Left cardiac atrium (tissue), 4 donors: Measurements from ENCODE around the gene COL9A2. TPM values are rescaled to one million over a fixed set of nuclear protein-coding genes. Genes with fewer than 3 reads are reported as not detected.
A peak's percentile ranks its signal among the peaks of the same experiment; 100 is the strongest.
"Not testable (repeated sequence)": the region's sequence is repeated elsewhere in the genome, so short reads cannot be mapped to it uniquely, and the experiment has no call there.

Experiments
- ATAC-seq, 2 donors: fragments of 200-7000 bp; cut with Tn5 transposase; one replicate each; pipeline ENCODE4 v1.9.1; 2020; ENCODE audit warnings: mild to moderate bottlenecking in 2 of 2, moderate library complexity in 2 of 2
- DNase-seq: peaks from one replicate; pipeline ENCODE4 v3.0.0-alpha.2; 2020
- intact Hi-C, 2 donors: fragments of 100-400 bp; cut with DNase I; formaldehyde crosslinking; loops; one replicate each; pipeline versions ENCODE4 v1.14.1 to v1.15.1; 2022 to 2023
- total RNA-seq, 2 donors: library from RNA; stranded (reverse); fragmentation: NEBNext Ultra II Directional; extraction: Animal tissue kit (Norgen Biotek cat#: 25700); gene quantifications; one replicate each; pipeline ENCODE4 v1.2.1, GENCODE V29; 2021
- donor health status: DM: no; HTN: yes; CAD: no.
- donor health status: DM: no; HTN: yes; CAD: no; lungs with severe emphysema.
- donor health status: DM: yes; HTN: yes; CAD: no.
- donor health status: Dilated cardiomyopathy.

Gene COL9A2
- total RNA-seq, 2 donors from 2014 or later, result 0.53 to 1.2 TPM

- no peak for DNase-seq
- intact Hi-C loops, result no loop called here
- ATAC-seq, result no peak
Observed at GRCh38 chr1:40332695-40333094, 15.6 kb upstream of the COL9A2 start.

- DNase-seq, intact Hi-C loops, ATAC-seq: not testable (repeated sequence)
Observed at GRCh38 chr1:40331403-40331802, 14.3 kb upstream of the COL9A2 start.

- DNase-seq (no peak), ATAC-seq (no peak)
- intact Hi-C loops, result loop anchor here in 1 of 2 donors (5.0 kb wide), 1 partner anchor 167 kb away; no protein-coding TSS in a partner anchor
Observed at GRCh38 chr1:40318970-40319621, 2.0 kb upstream of the COL9A2 start.

DNA sequence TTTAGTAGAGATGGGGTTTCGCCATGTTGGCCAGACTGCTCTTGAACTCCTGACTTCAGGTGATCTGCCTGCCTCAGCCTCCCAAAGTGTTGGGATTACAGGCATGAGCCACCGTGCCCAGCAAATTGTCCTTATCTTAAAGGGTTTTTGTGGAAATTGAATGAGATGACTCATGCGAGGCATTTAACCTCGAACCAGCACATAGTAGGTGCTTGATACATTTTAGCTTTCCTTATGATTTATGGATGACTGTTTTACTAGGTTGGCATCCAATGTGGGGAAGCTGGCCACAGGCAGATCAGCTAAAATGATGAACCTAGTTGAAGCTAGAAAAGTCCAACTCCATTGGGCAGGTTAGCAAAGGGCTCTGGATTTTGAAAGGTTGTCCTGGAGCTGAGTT is 1.4 kb upstream of the COL9A2 start:
- intact Hi-C loops, result loop anchor here in 1 of 2 donors (5.0 kb wide), 1 partner anchor 166 kb away; no protein-coding TSS in a partner anchor
- ATAC-seq (no peak), DNase-seq (no peak)

- ATAC-seq, result no peak
- intact Hi-C loops, result loop anchor here in 1 of 2 donors (5.0 kb wide), 1 partner anchor 165 kb away; no protein-coding TSS in a partner anchor
- no peak for DNase-seq
Observed at GRCh38 chr1:40317394-40318074, 448 bp upstream of the COL9A2 start.

DNA sequence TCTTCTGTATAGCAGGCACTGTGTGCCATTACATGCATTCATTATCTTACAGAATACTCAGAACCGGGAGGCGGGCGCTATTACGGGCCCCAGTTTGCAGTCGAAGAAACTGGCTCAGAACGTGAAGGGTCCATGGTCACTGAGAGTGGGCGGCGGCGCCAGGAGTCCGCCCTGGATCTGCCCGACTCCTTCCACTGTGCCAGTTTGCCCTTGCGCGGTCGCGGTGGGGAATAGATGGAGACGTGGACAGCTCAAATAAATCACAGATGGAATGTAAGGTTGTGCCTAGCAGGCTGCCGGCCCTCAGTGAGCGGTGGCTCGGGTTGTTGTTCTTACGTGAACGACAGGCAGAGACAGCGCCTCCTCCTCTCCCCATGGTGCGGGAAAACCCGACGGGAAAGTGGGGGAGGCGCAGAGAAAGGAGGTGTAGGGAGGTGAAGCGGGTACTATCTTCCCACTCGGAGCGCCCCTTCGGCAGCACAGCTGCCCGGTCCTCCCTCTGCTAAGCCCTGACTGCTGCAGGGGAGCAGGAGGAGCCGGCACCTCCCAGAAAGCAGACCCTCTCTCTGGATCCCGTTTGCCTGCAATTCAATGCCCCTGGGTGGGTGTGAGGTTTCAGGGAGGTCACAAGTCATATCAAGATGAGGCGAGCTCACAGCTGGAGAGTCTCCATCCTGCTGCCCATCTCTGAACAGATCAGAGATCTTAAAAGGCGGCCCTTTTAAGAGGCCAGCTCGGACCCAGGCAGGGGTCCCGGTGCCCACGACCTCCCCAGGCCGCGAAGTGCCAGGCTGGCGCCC is 1.1 kb downstream of the COL9A2 start:
- intact Hi-C loops, result loop anchor here in 1 of 2 donors (5.0 kb wide), 1 partner anchor 164 kb away; no protein-coding TSS in a partner anchor
- DNase-seq (no peak), ATAC-seq (peak; percentile 14 to 27)

DNA sequence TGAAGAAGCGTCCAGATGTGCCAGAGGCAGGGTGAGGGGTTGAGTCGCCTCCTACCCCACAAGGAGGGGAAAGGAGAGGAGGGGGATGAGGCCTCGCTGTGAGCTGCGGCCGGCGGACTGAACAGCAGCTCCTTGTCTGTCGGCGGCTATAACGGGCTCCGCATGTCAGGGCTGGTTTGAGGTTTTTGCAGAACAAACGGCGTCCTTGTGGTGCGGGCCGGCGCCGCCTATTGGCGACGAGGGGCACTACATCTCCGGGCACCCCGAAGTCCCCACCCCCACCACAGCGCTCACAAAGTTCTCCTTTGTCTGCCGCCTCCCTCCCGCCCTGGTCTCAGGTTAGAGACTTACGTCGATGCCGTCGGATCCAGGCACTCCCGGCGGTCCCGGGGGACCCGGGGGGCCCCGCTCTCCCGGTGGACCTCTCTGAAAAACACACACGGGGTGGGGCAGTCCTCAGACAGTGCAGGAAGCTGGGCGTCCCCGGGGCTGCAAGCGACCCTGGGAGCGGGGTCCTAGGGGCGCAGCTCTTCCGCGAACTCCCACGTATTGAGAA is 1.8 kb downstream of the COL9A2 start:
- intact Hi-C loops, result loop anchor here in 1 of 2 donors (5.0 kb wide), 1 partner anchor 163 kb away; no protein-coding TSS in a partner anchor
- DNase-seq (peak; percentile 85), ATAC-seq (peak; percentile 92)

DNA sequence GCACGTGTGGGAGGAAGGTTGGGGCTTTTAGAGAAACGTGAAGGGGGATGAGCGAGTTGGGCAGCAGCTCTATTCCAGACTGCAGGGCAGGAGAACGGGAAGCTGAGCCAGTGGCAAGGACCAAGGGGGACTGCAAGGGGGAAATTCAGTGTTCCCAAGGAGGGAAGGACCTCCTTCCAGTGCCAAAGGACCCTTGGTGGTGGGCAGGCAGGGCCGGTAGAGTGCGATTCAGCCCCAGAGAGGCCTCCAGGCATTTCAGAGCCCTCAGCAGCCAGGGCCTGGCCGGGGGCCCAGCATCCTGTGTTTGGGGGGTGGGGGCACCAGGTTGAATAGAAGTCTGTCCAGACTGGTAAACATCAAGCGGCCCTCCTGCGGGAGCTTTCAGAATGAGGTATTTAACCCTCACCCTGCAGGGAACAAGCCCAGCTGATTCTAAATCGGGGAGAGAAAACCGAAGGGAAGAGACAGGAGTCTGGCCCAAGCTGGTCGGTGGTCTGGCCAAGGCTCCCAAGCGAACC is 2.3 kb downstream of the COL9A2 start:
- no peak for ATAC-seq
- intact Hi-C loops, result loop anchor here in 1 of 2 donors (5.0 kb wide), 1 partner anchor 162 kb away; no protein-coding TSS in a partner anchor
- DNase-seq, result no peak

- ATAC-seq, result no peak
- no peak for DNase-seq
- intact Hi-C loops, result no loop called here
Observed at GRCh38 chr1:40313958-40314720, 2.9 kb downstream of the COL9A2 start.

GRCh38 chr1:40313329-40313957 is 3.6 kb downstream of the COL9A2 start:
- ATAC-seq (no peak), DNase-seq (no peak)
- intact Hi-C loops, result no loop called here

GRCh38 chr1:40312238-40313205 is 4.6 kb downstream of the COL9A2 start:
- ATAC-seq (no peak), DNase-seq (no peak)
- intact Hi-C loops, result no loop called here

- intact Hi-C loops, result no loop called here
Observed at GRCh38 chr1:40311692-40312091, 5.4 kb downstream of the COL9A2 start.

DNA sequence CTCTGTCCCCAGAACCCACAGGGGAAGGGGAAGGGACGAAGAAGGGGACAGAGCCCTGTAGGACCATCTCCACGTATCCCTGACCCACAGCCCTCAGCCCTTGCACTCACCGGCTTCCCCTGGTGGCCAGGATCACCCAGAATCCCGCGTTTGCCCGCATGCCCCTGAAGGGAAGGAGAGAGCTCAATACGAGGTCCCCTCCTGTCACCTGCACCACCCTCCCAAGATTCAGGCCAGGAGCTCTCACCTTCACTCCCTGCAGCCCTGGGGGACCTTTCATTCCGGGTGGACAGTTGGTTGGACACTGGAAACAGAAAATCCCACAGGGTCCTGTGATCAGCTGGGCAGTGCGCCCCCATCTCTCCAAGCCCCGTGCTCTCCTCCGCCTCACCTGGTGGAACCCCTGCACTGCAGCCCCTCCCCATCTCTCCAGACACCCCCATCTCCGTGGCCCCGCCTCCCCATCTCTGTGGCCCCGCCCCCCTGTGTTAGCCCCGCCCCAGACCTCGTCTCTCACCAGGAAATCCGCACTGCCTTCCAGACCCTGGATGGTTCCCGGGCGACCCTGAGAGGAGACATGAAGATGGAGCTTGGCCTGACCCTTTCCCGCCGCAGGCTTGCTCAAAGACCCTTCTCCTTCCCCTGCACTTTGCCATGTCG is 6.0 kb downstream of the COL9A2 start:
- DNase-seq, result no peak
- ATAC-seq, result no peak
- intact Hi-C loops, result no loop called here

More at GRCh38 chr1:40311692-40312091, 5.4 kb downstream of the COL9A2 start:
- DNase-seq, result no peak
- ATAC-seq, result no peak

DNA sequence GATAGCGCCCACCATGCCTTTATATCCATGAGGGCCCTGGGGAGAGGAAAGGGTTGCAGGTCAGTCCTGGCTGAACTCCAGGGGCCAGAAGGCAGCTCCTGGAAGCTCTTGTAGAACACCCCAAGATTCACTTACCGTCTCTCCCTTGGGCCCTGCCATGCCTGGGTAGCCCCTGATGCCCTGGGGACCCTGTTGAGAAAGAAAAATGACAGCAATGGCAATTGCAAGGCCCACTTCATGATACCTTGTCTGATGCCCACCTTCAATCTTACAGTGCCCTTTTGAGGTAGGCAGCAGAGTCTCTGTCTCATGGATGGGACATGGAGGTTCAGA is 7.0 kb downstream of the COL9A2 start:
- DNase-seq (no peak), ATAC-seq (no peak)
- intact Hi-C loops, result no loop called here

DNA sequence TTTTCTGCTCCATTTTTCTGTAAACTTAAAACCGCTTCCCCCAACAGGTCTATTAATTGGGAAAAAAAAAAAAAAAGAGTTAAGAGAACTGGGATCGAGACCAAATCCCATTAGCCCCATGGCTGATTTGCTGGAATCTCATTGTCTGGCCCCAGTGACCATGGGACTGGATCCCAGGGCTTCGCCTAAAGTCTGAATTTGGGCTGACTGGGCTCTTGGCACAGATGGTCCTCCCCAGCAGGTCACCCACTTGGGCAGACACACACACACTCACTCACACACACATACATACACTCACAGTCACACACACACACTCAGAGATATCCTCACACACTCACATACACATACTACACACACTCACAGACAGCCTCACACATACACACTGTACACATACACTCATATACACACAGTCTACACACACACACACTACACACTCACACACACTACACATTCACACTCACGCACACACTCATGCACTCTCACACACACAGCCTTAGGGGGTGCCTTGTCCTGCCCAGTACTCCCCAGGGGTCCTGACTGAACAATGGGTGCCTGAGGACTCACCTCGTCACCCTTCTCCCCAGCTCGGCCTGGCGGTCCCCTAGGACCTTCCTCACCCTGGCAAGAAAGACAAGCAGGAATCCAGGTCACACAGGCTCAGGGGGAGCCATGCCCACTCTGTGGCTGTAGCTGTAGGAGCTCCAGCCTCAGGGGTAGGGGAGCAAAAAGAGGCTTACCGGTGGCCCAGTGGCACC is 7.5 kb downstream of the COL9A2 start:
- ATAC-seq (no peak), DNase-seq (no peak)
- intact Hi-C loops, result no loop called here
